ENCODE results near the gene IL10.

Gene IL10

DNA sequence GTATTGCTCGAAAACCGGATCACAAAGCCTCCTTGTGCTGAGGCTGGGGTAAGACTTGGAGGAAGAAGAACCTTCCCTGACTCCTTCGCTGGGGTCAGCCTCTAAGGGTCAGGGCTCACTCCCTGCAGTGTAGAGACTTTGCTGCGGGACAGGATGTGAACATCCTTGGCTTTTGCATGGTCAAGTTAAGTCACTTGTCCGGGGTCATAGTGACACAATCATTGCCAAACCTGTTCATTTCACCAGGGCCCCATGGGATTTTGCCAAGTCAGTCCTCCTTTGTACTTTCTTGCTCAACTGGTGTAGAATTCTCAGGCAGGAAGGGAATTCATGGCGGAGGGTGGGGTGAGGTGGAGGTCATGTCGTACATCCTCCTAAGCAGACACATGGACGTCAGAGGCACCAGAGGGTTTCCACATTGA lies 24.7 kb upstream of the IL10 start (continued):
- TF ChIP-seq, protein P1, sequence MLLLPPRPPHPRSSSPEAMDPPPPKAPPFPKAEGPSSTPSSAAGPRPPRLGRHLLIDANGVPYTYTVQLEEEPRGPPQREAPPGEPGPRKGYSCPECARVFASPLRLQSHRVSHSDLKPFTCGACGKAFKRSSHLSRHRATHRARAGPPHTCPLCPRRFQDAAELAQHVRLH (tag by site-specific recombination; IDR thresholded peaks at IDR 0.05) = no peak
- TF ChIP-seq MZF1 (tag by site-specific recombination; IDR thresholded peaks at IDR 0.05; ENCODE audit: borderline replicate concordance) (no peak), ZBTB17 (tag by site-specific recombination; IDR thresholded peaks at IDR 0.05) (no peak), ZNF341 (tag by site-specific recombination; IDR thresholded peaks at IDR 0.05; ENCODE audit: low read depth) (no peak), HOXC10 (CRISPR knock-in tag; IDR thresholded peaks at IDR 0.05) (no peak), ZNF354C (tag by site-specific recombination; IDR thresholded peaks at IDR 0.05; ENCODE audit: borderline replicate concordance, low read depth) (no peak)

DNA sequence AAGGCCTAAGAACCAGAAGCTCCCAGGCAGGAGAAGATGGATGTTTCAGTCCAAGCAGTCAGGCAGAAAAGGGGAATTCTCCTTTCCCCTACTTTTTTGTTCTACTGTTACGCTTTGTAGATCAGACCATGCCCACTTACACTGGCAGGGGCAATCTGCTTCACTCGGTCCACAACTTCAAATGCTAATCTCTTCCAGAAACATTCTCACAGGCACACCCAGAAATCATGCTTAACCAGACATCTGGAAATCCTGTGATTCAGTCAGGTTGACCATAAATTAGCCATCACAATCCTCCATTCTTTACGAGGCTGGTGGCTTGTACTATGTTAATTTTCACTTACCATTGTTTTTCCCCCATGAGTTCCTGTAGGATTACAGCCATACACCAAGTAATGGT lies 23.8 kb upstream of the IL10 start:
- no peak overlapping the region for H3K4me3 ChIP-seq (ENCODE audit: low read depth, low read length)
- no peak for TF ChIP-seq ZNF274 (IDR thresholded peaks at IDR 0.05; ENCODE audit: low read length)
- no peak for TF ChIP-seq ZNF274 (tag by site-specific recombination; IDR thresholded peaks at IDR 0.05; ENCODE audit: borderline replicate concordance)
- no peak for TF ChIP-seq WT1 (tag by site-specific recombination; IDR thresholded peaks at IDR 0.05)
- no peak for TF ChIP-seq KLF9 (tag by site-specific recombination; IDR thresholded peaks at IDR 0.05; ENCODE audit: low read depth)
- no peak for TF ChIP-seq ZNF544 (tag by site-specific recombination; IDR thresholded peaks at IDR 0.05)
- TF ChIP-seq ZNF132 (tag by site-specific recombination; IDR thresholded peaks at IDR 0.05; ENCODE audit: borderline replicate concordance) = no peak
- no peak for TF ChIP-seq ZNF174 (tag by site-specific recombination; IDR thresholded peaks at IDR 0.05)
- no peak for TF ChIP-seq REPIN1 (tag by site-specific recombination; IDR thresholded peaks at IDR 0.05; ENCODE audit: low read depth)
- TF ChIP-seq ZNF335 (tag by site-specific recombination; conservative IDR thresholded peaks at IDR 0.05) = no peak
- TF ChIP-seq ZNF16 (tag by site-specific recombination; IDR thresholded peaks at IDR 0.05; ENCODE audit: low read depth) = no peak
- TF ChIP-seq ZNF548 (tag by site-specific recombination; IDR thresholded peaks at IDR 0.05) = no peak
- no peak for TF ChIP-seq ZBTB1 (tag by site-specific recombination; IDR thresholded peaks at IDR 0.05)
- no peak for TF ChIP-seq ZFP3 (tag by site-specific recombination; IDR thresholded peaks at IDR 0.05; ENCODE audit: low read depth)
- TF ChIP-seq ZFP69B (tag by site-specific recombination; IDR thresholded peaks at IDR 0.05) = no peak
- no peak for TF ChIP-seq ZNF830 (tag by site-specific recombination; IDR thresholded peaks at IDR 0.05; ENCODE audit: low read depth)
- no peak for TF ChIP-seq ZNF24 (tag by site-specific recombination; IDR thresholded peaks at IDR 0.05)
- TF ChIP-seq, protein P2, sequence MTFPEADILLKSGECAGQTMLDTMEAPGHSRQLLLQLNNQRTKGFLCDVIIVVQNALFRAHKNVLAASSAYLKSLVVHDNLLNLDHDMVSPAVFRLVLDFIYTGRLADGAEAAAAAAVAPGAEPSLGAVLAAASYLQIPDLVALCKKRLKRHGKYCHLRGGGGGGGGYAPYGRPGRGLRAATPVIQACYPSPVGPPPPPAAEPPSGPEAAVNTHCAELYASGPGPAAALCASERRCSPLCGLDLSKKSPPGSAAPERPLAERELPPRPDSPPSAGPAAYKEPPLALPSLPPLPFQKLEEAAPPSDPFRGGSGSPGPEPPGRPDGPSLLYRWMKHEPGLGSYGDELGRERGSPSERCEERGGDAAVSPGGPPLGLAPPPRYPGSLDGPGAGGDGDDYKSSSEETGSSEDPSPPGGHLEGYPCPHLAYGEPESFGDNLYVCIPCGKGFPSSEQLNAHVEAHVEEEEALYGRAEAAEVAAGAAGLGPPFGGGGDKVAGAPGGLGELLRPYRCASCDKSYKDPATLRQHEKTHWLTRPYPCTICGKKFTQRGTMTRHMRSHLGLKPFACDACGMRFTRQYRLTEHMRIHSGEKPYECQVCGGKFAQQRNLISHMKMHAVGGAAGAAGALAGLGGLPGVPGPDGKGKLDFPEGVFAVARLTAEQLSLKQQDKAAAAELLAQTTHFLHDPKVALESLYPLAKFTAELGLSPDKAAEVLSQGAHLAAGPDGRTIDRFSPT (tag by site-specific recombination; IDR thresholded peaks at IDR 0.05) = no peak
- ChIA-PET POLR2A (no interaction called here), CTCF (interaction anchor here (0.6 to 1.4 kb wide), 2 partner anchors 71 to 703 kb away, joined by 3 to 5 read pairs; no protein-coding TSS in a partner anchor)
- no peaks in the 10 kb centered on the region for H3K4me1 ChIP-seq (ENCODE audit: control insufficient read depth, insufficient read depth, low read length)
- no peaks in the 10 kb centered on the region for H3K36me3 ChIP-seq (ENCODE audit: control insufficient read depth in 2 of 2, insufficient read depth in 1 of 2, low read length in 2 of 2)
- H3K9me3 ChIP-seq (ENCODE audit: control insufficient read depth, insufficient read depth, low read depth, low read length) = no peaks in the 10 kb centered on the region
- H3K27ac ChIP-seq (ENCODE audit: extremely low read depth, low read depth, low read length) = no peak overlapping the region

DNA sequence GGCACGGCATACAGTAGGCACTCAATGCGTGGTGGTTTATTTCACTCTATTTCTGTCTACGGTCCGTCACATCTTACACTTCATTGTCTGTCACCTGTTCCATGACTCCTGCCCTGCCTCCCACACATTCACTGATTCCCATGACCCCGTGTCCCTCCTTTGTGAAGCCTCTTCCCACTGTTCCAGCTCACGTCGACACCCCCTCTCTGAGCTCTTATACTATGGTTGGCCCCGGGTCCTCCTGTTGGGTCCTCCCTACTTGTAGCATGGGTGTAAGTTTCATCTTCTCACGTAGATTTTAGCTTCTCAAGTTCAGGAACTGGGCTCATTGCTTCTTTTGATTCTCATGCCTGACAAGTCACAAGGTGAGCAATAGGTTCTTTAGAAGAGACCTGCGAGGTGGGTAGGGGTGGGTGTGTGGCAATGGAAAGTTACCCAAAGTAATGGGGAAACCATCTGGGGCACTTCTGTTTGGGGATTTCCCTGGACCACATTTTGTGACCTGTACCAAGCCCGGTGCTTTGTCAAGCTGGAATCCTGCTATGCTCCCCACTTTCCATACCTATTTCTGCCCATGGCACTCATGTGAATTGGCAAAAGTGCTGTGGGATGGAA lies 22.1 kb upstream of the IL10 start:
- Histone ChIP-seq H3K4me3 (ENCODE audit: low read depth, low read length) (no peak overlapping the region), H3K36me3 (ENCODE audit: control insufficient read depth in 2 of 2, insufficient read depth in 1 of 2, low read length in 2 of 2) (no peaks in the 10 kb centered on the region), H3K4me1 (ENCODE audit: control insufficient read depth, insufficient read depth, low read length) (no peaks in the 10 kb centered on the region), H3K9me3 (ENCODE audit: control insufficient read depth, insufficient read depth, low read depth, low read length) (no peaks in the 10 kb centered on the region), H3K27ac (ENCODE audit: extremely low read depth, low read depth, low read length) (no peak overlapping the region)
- ChIA-PET POLR2A (no interaction called here), CTCF (interaction anchor here (0.6 to 1.4 kb wide), 2 partner anchors 17 to 69 kb away, joined by 3 to 5 read pairs; no protein-coding TSS in a partner anchor)
- TF ChIP-seq, protein P3, sequence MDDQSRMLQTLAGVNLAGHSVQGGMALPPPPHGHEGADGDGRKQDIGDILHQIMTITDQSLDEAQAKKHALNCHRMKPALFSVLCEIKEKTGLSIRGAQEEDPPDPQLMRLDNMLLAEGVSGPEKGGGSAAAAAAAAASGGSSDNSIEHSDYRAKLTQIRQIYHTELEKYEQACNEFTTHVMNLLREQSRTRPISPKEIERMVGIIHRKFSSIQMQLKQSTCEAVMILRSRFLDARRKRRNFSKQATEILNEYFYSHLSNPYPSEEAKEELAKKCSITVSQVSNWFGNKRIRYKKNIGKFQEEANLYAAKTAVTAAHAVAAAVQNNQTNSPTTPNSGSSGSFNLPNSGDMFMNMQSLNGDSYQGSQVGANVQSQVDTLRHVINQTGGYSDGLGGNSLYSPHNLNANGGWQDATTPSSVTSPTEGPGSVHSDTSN (CRISPR knock-in tag; IDR thresholded peaks at IDR 0.05) = no peak
- no peak for TF ChIP-seq ZEB2 (tag by site-specific recombination; IDR thresholded peaks at IDR 0.05)
- TF ChIP-seq, protein P4, sequence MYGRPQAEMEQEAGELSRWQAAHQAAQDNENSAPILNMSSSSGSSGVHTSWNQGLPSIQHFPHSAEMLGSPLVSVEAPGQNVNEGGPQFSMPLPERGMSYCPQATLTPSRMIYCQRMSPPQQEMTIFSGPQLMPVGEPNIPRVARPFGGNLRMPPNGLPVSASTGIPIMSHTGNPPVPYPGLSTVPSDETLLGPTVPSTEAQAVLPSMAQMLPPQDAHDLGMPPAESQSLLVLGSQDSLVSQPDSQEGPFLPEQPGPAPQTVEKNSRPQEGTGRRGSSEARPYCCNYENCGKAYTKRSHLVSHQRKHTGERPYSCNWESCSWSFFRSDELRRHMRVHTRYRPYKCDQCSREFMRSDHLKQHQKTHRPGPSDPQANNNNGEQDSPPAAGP (tag by site-specific recombination; IDR thresholded peaks at IDR 0.05) = no peak
- TF ChIP-seq, protein P5, sequence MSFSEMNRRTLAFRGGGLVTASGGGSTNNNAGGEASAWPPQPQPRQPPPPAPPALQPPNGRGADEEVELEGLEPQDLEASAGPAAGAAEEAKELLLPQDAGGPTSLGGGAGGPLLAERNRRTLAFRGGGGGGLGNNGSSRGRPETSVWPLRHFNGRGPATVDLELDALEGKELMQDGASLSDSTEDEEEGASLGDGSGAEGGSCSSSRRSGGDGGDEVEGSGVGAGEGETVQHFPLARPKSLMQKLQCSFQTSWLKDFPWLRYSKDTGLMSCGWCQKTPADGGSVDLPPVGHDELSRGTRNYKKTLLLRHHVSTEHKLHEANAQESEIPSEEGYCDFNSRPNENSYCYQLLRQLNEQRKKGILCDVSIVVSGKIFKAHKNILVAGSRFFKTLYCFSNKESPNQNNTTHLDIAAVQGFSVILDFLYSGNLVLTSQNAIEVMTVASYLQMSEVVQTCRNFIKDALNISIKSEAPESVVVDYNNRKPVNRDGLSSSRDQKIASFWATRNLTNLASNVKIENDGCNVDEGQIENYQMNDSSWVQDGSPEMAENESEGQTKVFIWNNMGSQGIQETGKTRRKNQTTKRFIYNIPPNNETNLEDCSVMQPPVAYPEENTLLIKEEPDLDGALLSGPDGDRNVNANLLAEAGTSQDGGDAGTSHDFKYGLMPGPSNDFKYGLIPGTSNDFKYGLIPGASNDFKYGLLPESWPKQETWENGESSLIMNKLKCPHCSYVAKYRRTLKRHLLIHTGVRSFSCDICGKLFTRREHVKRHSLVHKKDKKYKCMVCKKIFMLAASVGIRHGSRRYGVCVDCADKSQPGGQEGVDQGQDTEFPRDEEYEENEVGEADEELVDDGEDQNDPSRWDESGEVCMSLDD (tag by site-specific recombination; IDR thresholded peaks at IDR 0.05) = no peak
- TF ChIP-seq ZNF514 (tag by site-specific recombination; IDR thresholded peaks at IDR 0.05) = no peak
- no peak for TF ChIP-seq ZNF791 (tag by site-specific recombination; IDR thresholded peaks at IDR 0.05)
